ENCODE data around the gene GNG3. TPM values are rescaled to one million over a fixed set of nuclear protein-coding genes. Genes with fewer than 3 reads are reported as not detected.

Gene GNG3
- total RNA-seq, 1 experiment from 2014 or later = not detected

DNA sequence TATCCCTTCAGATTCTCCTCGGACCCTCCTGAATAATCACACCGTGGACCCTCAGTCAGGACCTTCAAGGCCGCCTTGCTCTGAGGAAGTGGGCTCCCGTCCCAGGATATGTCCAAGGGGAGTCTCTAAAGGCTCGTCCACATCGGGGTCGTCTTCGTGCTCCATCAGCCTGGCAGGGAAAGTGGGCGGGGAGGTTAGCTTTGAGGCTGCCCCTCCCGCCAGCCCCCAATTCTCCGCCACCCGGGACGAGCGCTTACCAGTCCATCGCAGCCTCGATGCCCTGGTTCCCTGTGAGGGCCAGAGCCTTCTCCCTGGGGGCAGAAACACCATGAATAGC, 29.1 kb upstream of the GNG3 start:
- TF ChIP-seq EZH2phosphoT487 (IDR thresholded peaks at IDR 0.05; ENCODE audit: borderline replicate concordance, low read length) (no peak), EZH2 (IDR thresholded peaks at IDR 0.05; ENCODE audit: low read length, unreplicated experiment) (no peak)
- TF ChIP-seq, protein P1, sequence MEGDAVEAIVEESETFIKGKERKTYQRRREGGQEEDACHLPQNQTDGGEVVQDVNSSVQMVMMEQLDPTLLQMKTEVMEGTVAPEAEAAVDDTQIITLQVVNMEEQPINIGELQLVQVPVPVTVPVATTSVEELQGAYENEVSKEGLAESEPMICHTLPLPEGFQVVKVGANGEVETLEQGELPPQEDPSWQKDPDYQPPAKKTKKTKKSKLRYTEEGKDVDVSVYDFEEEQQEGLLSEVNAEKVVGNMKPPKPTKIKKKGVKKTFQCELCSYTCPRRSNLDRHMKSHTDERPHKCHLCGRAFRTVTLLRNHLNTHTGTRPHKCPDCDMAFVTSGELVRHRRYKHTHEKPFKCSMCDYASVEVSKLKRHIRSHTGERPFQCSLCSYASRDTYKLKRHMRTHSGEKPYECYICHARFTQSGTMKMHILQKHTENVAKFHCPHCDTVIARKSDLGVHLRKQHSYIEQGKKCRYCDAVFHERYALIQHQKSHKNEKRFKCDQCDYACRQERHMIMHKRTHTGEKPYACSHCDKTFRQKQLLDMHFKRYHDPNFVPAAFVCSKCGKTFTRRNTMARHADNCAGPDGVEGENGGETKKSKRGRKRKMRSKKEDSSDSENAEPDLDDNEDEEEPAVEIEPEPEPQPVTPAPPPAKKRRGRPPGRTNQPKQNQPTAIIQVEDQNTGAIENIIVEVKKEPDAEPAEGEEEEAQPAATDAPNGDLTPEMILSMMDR (conservative IDR thresholded peaks at IDR 0.05; ENCODE audit: low read depth, low read length) = no peak
- intact Hi-C loops (cut with micrococcal nuclease) = loop anchor here (5.0 kb wide), 1 partner anchor 49 kb away; the partner anchor contains the start of genes HNRNPUL2 and TTC9C
- Histone ChIP-seq H3K79me2 (ENCODE audit: low read length) (peaks cover 40% of the 10 kb centered on the region), H2AFZ (ENCODE audit: low read length) (peak overlapping the region; percentile 97), H3K9me2 (replicated peaks; ENCODE audit: low read length) (no peaks in the 10 kb centered on the region), H3K9me3 (ENCODE audit: low read length) (no peaks in the 10 kb centered on the region), H3K4me3 (ENCODE audit: low read length) (peak overlapping the region; percentile 98), H3F3A (ENCODE audit: low read length, unreplicated experiment) (peaks cover 8% of the 10 kb centered on the region), H3K27me3 (ENCODE audit: low read length) (no peaks in the 10 kb centered on the region), H3K9ac (ENCODE audit: low read length) (peak overlapping the region; percentile 91), H3K4me2 (ENCODE audit: low read length) (peak overlapping the region; percentile 94), H3K36me3 (ENCODE audit: low read depth, low read length) (peaks cover 4% of the 10 kb centered on the region), H3K27ac (ENCODE audit: low read length) (peak overlapping the region; percentile 53), H4K20me1 (ENCODE audit: low read length) (no peaks in the 10 kb centered on the region), H3K4me1 (ENCODE audit: insufficient read depth, low read length) (peaks cover 24% of the 10 kb centered on the region)
- no peak; the same call in 1 of the 2 replicates for ATAC-seq
- ChIA-PET POLR2A (ENCODE audit: unreplicated experiment) (no interaction called here), CTCF (no interaction called here)
- no TSS peak for BruUV-seq (replicated peaks)
- no peak for DNase-seq

- peaks cover 34% of the 10 kb centered on the region for H3K79me2 ChIP-seq (ENCODE audit: low read length)
- POLR2A ChIA-PET (ENCODE audit: unreplicated experiment) = no interaction called here
- CTCF ChIA-PET = no interaction called here
- H3K4me1 ChIP-seq (ENCODE audit: insufficient read depth, low read length) = peaks cover 23% of the 10 kb centered on the region
- BruUV-seq (replicated peaks) = TSS peak; percentile 82
- TF ChIP-seq EZH2phosphoT487 (IDR thresholded peaks at IDR 0.05; ENCODE audit: borderline replicate concordance, low read length) (no peak), EZH2 (IDR thresholded peaks at IDR 0.05; ENCODE audit: low read length, unreplicated experiment) (no peak)
- TF ChIP-seq, protein P1 (conservative IDR thresholded peaks at IDR 0.05; ENCODE audit: low read depth, low read length) = no peak
- H3K9me2 ChIP-seq (replicated peaks; ENCODE audit: low read length) = no peaks in the 10 kb centered on the region
- peak within 1 kb of the TSS; percentile 53 for H3K27ac ChIP-seq (ENCODE audit: low read length)
- peak within 1 kb of the TSS; percentile 91 for H3K9ac ChIP-seq (ENCODE audit: low read length)
- peak within 1 kb of the TSS; percentile 98 for H3K4me3 ChIP-seq (ENCODE audit: low read length)
- peak within 1 kb of the TSS; percentile 97 for H2AFZ ChIP-seq (ENCODE audit: low read length)
- peak within 1 kb of the TSS; percentile 94 for H3K4me2 ChIP-seq (ENCODE audit: low read length)
- no peaks in the 10 kb centered on the region for H3K27me3 ChIP-seq (ENCODE audit: low read length)
- peak; percentile 62 for ATAC-seq
- H3K36me3 ChIP-seq (ENCODE audit: low read depth, low read length) = peaks cover 4% of the 10 kb centered on the region
- H4K20me1 ChIP-seq (ENCODE audit: low read length) = no peaks in the 10 kb centered on the region
- no peaks in the 10 kb centered on the region for H3K9me3 ChIP-seq (ENCODE audit: low read length)
- peaks cover 8% of the 10 kb centered on the region for H3F3A ChIP-seq (ENCODE audit: low read length, unreplicated experiment)
- DNase-seq = peak; percentile 86
- intact Hi-C loops (cut with micrococcal nuclease) = loop anchor here (5.0 kb wide), 1 partner anchor 48 kb away; the partner anchor contains the start of genes HNRNPUL2 and TTC9C
Measured at GRCh38 chr11:62678770-62679696, 28.4 kb upstream of the GNG3 start, which contains the start of gene UBXN1. Gene UBXN1 (minus strand): TSS chr11:62679073. CDS start chr11:62678923, 150 bp downstream.
